H1 (cell line): ENCODE results near the gene TYRP1. TPM values are rescaled to one million over a fixed set of nuclear protein-coding genes. Genes with fewer than 3 reads are reported as not detected.
A peak's percentile ranks its signal among the peaks of the same experiment; 100 is the strongest.

ENCODE experiments used
- CTCF ChIA-PET: fragments of 300-600 bp; sonication (Branson Sonifier 250); formaldehyde crosslinking; loops from one replicate; lab custom pipeline; 2021; ENCODE audit not compliant: partially characterized antibody; lab: Charles Lee
- POLR2A ChIA-PET: fragments of 300-600 bp; sonication (Branson Sonifier 250); formaldehyde crosslinking; loops from one replicate; lab custom pipeline; 2021; ENCODE audit warnings: inconsistent platforms; ENCODE audit not compliant: partially characterized antibody; lab: Charles Lee
- DNase-seq, 2 experiments: peaks; one replicate each; pipeline versions ENCODE4 v3.0.0 to v3.0.0-alpha.2; 2010 to 2022; ENCODE audit warnings: low spot score in 2 of 2, low read depth in 1 of 2, mixed read lengths in 1 of 2
- FAIRE-seq: peaks from 2 replicates; lab custom pipeline; 2011; peaks lifted over from hg19 to GRCh38; lab: Jason Lieb, UNC
- H2AFZ ChIP-seq: 2 replicates; pipeline ENCODE4 v1.8.1; 2012; ENCODE audit warnings: low read length, inconsistent platforms
- H2AK5ac ChIP-seq: 2 replicates; pipeline ENCODE4 v1.6.1; 2013; ENCODE audit warnings: low read depth, low read length
- H2BK120ac ChIP-seq: replicated peaks from 2 replicates; pipeline ENCODE3; 2013; ENCODE audit warnings: low read depth, low read length, inconsistent platforms
- H2BK12ac ChIP-seq: 2 replicates; pipeline ENCODE4 v1.6.1; 2013; ENCODE audit warnings: low read depth, low read length
- H2BK15ac ChIP-seq: 2 replicates; pipeline ENCODE4 v1.6.1; 2013; ENCODE audit warnings: low read length
- H2BK20ac ChIP-seq: 2 replicates; pipeline ENCODE4 v1.6.1; 2013; ENCODE audit warnings: low read length
- H2BK5ac ChIP-seq: 2 replicates; pipeline ENCODE4 v1.6.1; 2013; ENCODE audit warnings: low read depth, low read length
- H3K14ac ChIP-seq: 2 replicates; pipeline ENCODE4 v1.6.1; 2013; ENCODE audit warnings: inconsistent platforms; ENCODE audit not compliant: insufficient read length
- H3K18ac ChIP-seq: 2 replicates; pipeline ENCODE4 v1.6.1; 2013; ENCODE audit warnings: low read length; ENCODE audit errors: extremely low read depth
- H3K23ac ChIP-seq: 2 replicates; pipeline ENCODE4 v1.6.1; 2013; ENCODE audit warnings: inconsistent platforms; ENCODE audit not compliant: insufficient read length
- H3K23me2 ChIP-seq: 2 replicates; pipeline ENCODE4 v1.6.1; 2013; ENCODE audit warnings: low read depth, low read length
- H3K27ac ChIP-seq: 2 replicates; pipeline ENCODE4 v1.6.1; 2011; ENCODE audit warnings: low read depth, low read length, inconsistent platforms
- H3K27me3 ChIP-seq, 4 experiments: replicated peaks in 1 of 4; 1 replicate in 1 of 4; 2 replicates in 3 of 4; pipeline versions ENCODE4 v1.6.1 to v1.8.1; 2011 to 2013; ENCODE audit warnings: low read length in 3 of 4, mild to moderate bottlenecking in 3 of 4, inconsistent platforms in 2 of 4, mixed read lengths in 2 of 4, moderate library complexity in 1 of 4; ENCODE audit not compliant: control insufficient read depth in 3 of 4, insufficient read depth in 3 of 4; ENCODE audit errors: extremely low read depth in 1 of 4
- H3K36me3 ChIP-seq, 4 experiments: 2 replicates each; pipeline versions ENCODE4 v1.6.1 to v1.8.1; 2011 to 2013; ENCODE audit warnings: mild to moderate bottlenecking in 4 of 4, low read length in 3 of 4, moderate library complexity in 2 of 4, control low read depth in 1 of 4, inconsistent platforms in 1 of 4; ENCODE audit not compliant: insufficient read depth in 4 of 4, control insufficient read depth in 2 of 4
- H3K4ac ChIP-seq: replicated peaks from 2 replicates; pipeline ENCODE3; 2013; ENCODE audit warnings: low read length, low read depth, mixed read lengths, inconsistent platforms; ENCODE audit not compliant: insufficient read length
- H3K4me1 ChIP-seq, 4 experiments: replicated peaks in 1 of 4; 1 replicate in 1 of 4; 2 replicates in 3 of 4; pipeline versions ENCODE4 v1.6.1 to v1.8.1; 2011 to 2013; ENCODE audit warnings: low read length in 3 of 4, inconsistent platforms in 2 of 4, mixed read lengths in 1 of 4; ENCODE audit not compliant: insufficient read depth in 4 of 4, control insufficient read depth in 3 of 4
- H3K4me2 ChIP-seq, 2 experiments: 2 replicates each; pipeline versions ENCODE4 v1.6.1 to v1.8.1; 2011 to 2013; ENCODE audit warnings: low read depth in 2 of 2, low read length in 2 of 2, control low read depth in 1 of 2, inconsistent platforms in 1 of 2, mild to moderate bottlenecking in 1 of 2; ENCODE audit not compliant: insufficient read depth in 1 of 2
- H3K4me3 ChIP-seq, 4 experiments: fragments of 200-600, 300-600 bp in 1 of 4; sonication (generic), shearing (Covaris generic), sonication (Bioruptor Twin) in 1 of 4; 2 replicates each; pipeline versions ENCODE4 v1.5.1 to v1.8.1; 2011 to 2016; ENCODE audit warnings: low read length in 4 of 4, low read depth in 3 of 4, control low read depth in 2 of 4, inconsistent platforms in 2 of 4, mild to moderate bottlenecking in 2 of 4, mixed read lengths in 1 of 4, moderate library complexity in 1 of 4; ENCODE audit not compliant: insufficient read depth in 2 of 4; ENCODE audit errors: extremely low read depth in 1 of 4
- H3K56ac ChIP-seq: replicated peaks from 2 replicates; pipeline ENCODE3; 2013; ENCODE audit warnings: low read depth, mild to moderate bottlenecking, mixed read lengths, low read length, inconsistent platforms; ENCODE audit not compliant: insufficient read length
- H3K79me1 ChIP-seq: 2 replicates; pipeline ENCODE4 v1.6.1; 2013; ENCODE audit warnings: low read depth, low read length, control low read depth
- H3K79me2 ChIP-seq, 2 experiments: 2 replicates each; pipeline versions ENCODE4 v1.6.1 to v1.8.1; 2012 to 2013; ENCODE audit warnings: low read length in 2 of 2, mild to moderate bottlenecking in 2 of 2, inconsistent platforms in 1 of 2; ENCODE audit not compliant: insufficient read depth in 2 of 2, control insufficient read depth in 1 of 2
- H3K9ac ChIP-seq, 4 experiments: replicated peaks in 1 of 4; 1 replicate in 1 of 4; 2 replicates in 3 of 4; pipeline versions ENCODE4 v1.6.1 to v1.8.1; 2011 to 2013; ENCODE audit warnings: low read depth in 3 of 4, low read length in 3 of 4, control low read depth in 2 of 4, mild to moderate bottlenecking in 2 of 4, moderate library complexity in 2 of 4, inconsistent platforms in 1 of 4; ENCODE audit errors: extremely low read depth in 1 of 4
- H3K9me3 ChIP-seq, 2 experiments: 2 replicates each; pipeline versions ENCODE4 v1.6.1 to v1.8.1; 2012 to 2013; ENCODE audit warnings: mild to moderate bottlenecking in 2 of 2, moderate library complexity in 2 of 2, control low read depth in 1 of 2, inconsistent platforms in 1 of 2, low read depth in 1 of 2, low read length in 1 of 2, mixed read lengths in 1 of 2; ENCODE audit not compliant: insufficient read depth in 2 of 2
- H4K20me1 ChIP-seq, 2 experiments: replicated peaks in 1 of 2; 2 replicates each; pipeline versions ENCODE3 to v1.8.1; 2011 to 2013; ENCODE audit warnings: inconsistent platforms in 2 of 2, low read length in 2 of 2, mild to moderate bottlenecking in 1 of 2; ENCODE audit not compliant: insufficient read depth in 2 of 2, control insufficient read depth in 1 of 2
- H4K5ac ChIP-seq: 2 replicates; pipeline ENCODE4 v1.6.1; 2013; ENCODE audit warnings: low read length, low read depth, mixed read lengths, inconsistent platforms; ENCODE audit not compliant: insufficient read length
- H4K8ac ChIP-seq: 2 replicates; pipeline ENCODE4 v1.8.0; 2013; ENCODE audit warnings: mild to moderate bottlenecking, moderate library complexity, low read length, inconsistent platforms; ENCODE audit not compliant: insufficient read depth; ENCODE audit errors: extremely low read depth
- H4K91ac ChIP-seq: replicated peaks from 2 replicates; pipeline ENCODE3; 2013; ENCODE audit warnings: low read length, mixed read lengths, inconsistent platforms; ENCODE audit not compliant: insufficient read length
- CTCF ChIP-seq, 3 experiments: IDR thresholded peaks; 1 replicate in 2 of 3; 2 replicates in 1 of 3; pipeline versions ENCODE4 v1.5.1 to v1.6.1; 2011; ENCODE audit warnings: low read length in 3 of 3, mild to moderate bottlenecking in 3 of 3, inconsistent platforms in 2 of 3, low read depth in 1 of 3, moderate library complexity in 1 of 3; ENCODE audit not compliant: insufficient read depth in 1 of 3; ENCODE audit errors: control extremely low read depth in 1 of 3
- RAD21 ChIP-seq, 2 experiments: IDR thresholded peaks in 1 of 2; conservative IDR thresholded peaks in 1 of 2; 2 replicates each; pipeline ENCODE4 v1.6.1; 2011; ENCODE audit warnings: low read depth in 2 of 2, low read length in 2 of 2, improper control_type of control experiment in 1 of 2, inconsistent platforms in 1 of 2, mild to moderate bottlenecking in 1 of 2, moderate library complexity in 1 of 2
- RXRA ChIP-seq: IDR thresholded peaks from 2 replicates; pipeline ENCODE4 v1.6.1; 2011; ENCODE audit warnings: low read depth, mild to moderate bottlenecking, low read length, moderate library complexity; ENCODE audit not compliant: insufficient read depth
- TEAD4 ChIP-seq: IDR thresholded peaks from 2 replicates; pipeline ENCODE4 v1.6.1; 2012; ENCODE audit warnings: low read depth, low read length, inconsistent platforms, mixed read lengths
- WGBS, 2 experiments: shearing (Covaris generic) in 1 of 2; methylation state at CpG; one replicate each; pipeline versions ENCODE4 v1.1.6 to v1.1.7; 2013 to 2015; ENCODE audit warnings: low lambda C conversion rate in 2 of 2, mixed read lengths in 2 of 2, inconsistent platforms in 1 of 2, low coverage in 1 of 2, missing lambda C conversion rate in 1 of 2; ENCODE audit not compliant: insufficient replicate concordance in 2 of 2, insufficient coverage in 1 of 2, insufficient read length in 1 of 2; ENCODE audit errors: extremely low coverage in 1 of 2, missing lambda C conversion rate in 1 of 2; 5-methylcytosine and 5-hydroxymethylcytosine counted together
- polyA plus RNA-seq, 7 experiments: library from polyadenylated mRNA; depleted of rRNA in 3 of 7; stranded (reverse) in 5 of 7; unstranded in 2 of 7; fragments of >200 nt in 5 of 7; fragments of 200-250 nt in 2 of 7; gene quantifications; 1 replicate in 5 of 7; 2 replicates in 1 of 7; 4 replicates in 1 of 7; pipeline versions ENCODE4 v1.2.1 to v1.2.3, GENCODE V29; 2011 to 2013; ENCODE audit warnings: missing spikeins in 2 of 7, mixed read lengths in 2 of 7
- total RNA-seq: library from RNA; stranded (reverse); fragmentation: NEBNext Ultra II Directional; extraction: Animal tissue kit (Norgen Biotek cat#: 25700); gene quantifications from 2 replicates; pipeline ENCODE4 v1.2.1, GENCODE V29; 2021

Gene TYRP1
- total and polyA plus RNA-seq, 2 of the 8 experiments (the other 6 are each of a cell fraction or from before 2014, with no cell fraction given): 0.15 TPM; not detected in 1

- POLR2A ChIA-PET: no interaction called here
- WGBS, 2 experiments: 57% methylated on average over 2 of the region's 2 CpGs; no CpG with 5 or more reads in 1 of the 2 experiments
- no peak overlapping the region for H3K23ac ChIP-seq
These were observed 26.4 kb upstream of the TYRP1 start for GRCh38 chr9:12666813-12667212.

More at GRCh38 chr9:12666813-12667212, 26.4 kb upstream of the TYRP1 start:
- no peak overlapping the region for H2BK120ac ChIP-seq
- no peak overlapping the region for H3K4me3 ChIP-seq
- no peak overlapping the region for H2AFZ ChIP-seq
- H2BK20ac ChIP-seq: no peak overlapping the region
- H3K18ac ChIP-seq: no peak overlapping the region
- H3K9me3 ChIP-seq: no peaks in the 10 kb centered on the region
- no peak overlapping the region for H4K8ac ChIP-seq
- no peak overlapping the region for H3K4ac ChIP-seq
- H4K20me1 ChIP-seq: no peaks in the 10 kb centered on the region
- H3K79me1 ChIP-seq: no peaks in the 10 kb centered on the region
- H3K56ac ChIP-seq: no peak overlapping the region
- no peaks in the 10 kb centered on the region for H3K79me2 ChIP-seq
- H2BK15ac ChIP-seq: no peak overlapping the region
- H2BK5ac ChIP-seq: no peak overlapping the region
- H3K23me2 ChIP-seq: no peaks in the 10 kb centered on the region
- H3K36me3 ChIP-seq: no peaks in the 10 kb centered on the region
- H3K27me3 ChIP-seq: no peaks in the 10 kb centered on the region
- no peak overlapping the region for H3K4me2 ChIP-seq
- no peak overlapping the region for H4K5ac ChIP-seq
- CTCF ChIA-PET: no interaction called here
- DNase-seq (no peak), FAIRE-seq (no peak)
- TF ChIP-seq RXRA: no peak
- TF ChIP-seq RAD21 (IDR thresholded peaks at IDR 0.05 in 1 of 2, conservative IDR thresholded peaks at IDR 0.05 in 1 of 2; ENCODE audit: low read depth in 2 of 2, low read length in 2 of 2): peak; percentile 62
- TF ChIP-seq CTCF (IDR thresholded peaks at IDR 0.05; ENCODE audit: control extremely low read depth in 1 of 3, insufficient read depth in 1 of 3, low read depth in 1 of 3, low read length in 3 of 3): peak in 2 of 3 experiments; percentile 21 to 45; a peak in 2 of 4 replicates
- peak; percentile 45; the same call in 1 of the 2 replicates for TF ChIP-seq TEAD4
- H3K14ac ChIP-seq: no peak overlapping the region
- H4K91ac ChIP-seq: no peak overlapping the region
- H3K27ac ChIP-seq: no peak overlapping the region
- no peak overlapping the region for H2BK12ac ChIP-seq
- H3K4me1 ChIP-seq: no peaks in the 10 kb centered on the region
- H2AK5ac ChIP-seq: no peak overlapping the region
- H3K9ac ChIP-seq: no peak overlapping the region
